H1 (cell line): ENCODE data around the gene FAF2. TPM values are rescaled to one million over a fixed set of nuclear protein-coding genes. Genes with fewer than 3 reads are reported as not detected.

Experiments
- BACH1 ChIP-seq: IDR thresholded peaks from 2 replicates; pipeline ENCODE4 v1.6.1; 2012; ENCODE audit warnings: low read length, improper control_type of control experiment
- BCL11A ChIP-seq, 2 experiments: IDR thresholded peaks; one replicate each; pipeline ENCODE4 v1.6.1; 2011; ENCODE audit warnings: low read depth in 2 of 2, low read length in 2 of 2, mild to moderate bottlenecking in 2 of 2
- CHD2 ChIP-seq: IDR thresholded peaks from 2 replicates; pipeline ENCODE4 v1.6.1; 2012; ENCODE audit warnings: low read length, improper control_type of control experiment
- FOSL1 ChIP-seq: IDR thresholded peaks from 2 replicates; pipeline ENCODE4 v1.6.1; 2011; ENCODE audit warnings: mild to moderate bottlenecking, low read depth, low read length, moderate library complexity; ENCODE audit not compliant: insufficient read depth
- JUND ChIP-seq: IDR thresholded peaks from 2 replicates; pipeline ENCODE4 v1.6.1; 2011; ENCODE audit warnings: mild to moderate bottlenecking, improper control_type of control experiment, low read length
- RAD21 ChIP-seq, 2 experiments: IDR thresholded peaks in 1 of 2; conservative IDR thresholded peaks in 1 of 2; 2 replicates each; pipeline ENCODE4 v1.6.1; 2011; ENCODE audit warnings: low read depth in 2 of 2, low read length in 2 of 2, improper control_type of control experiment in 1 of 2, inconsistent platforms in 1 of 2, mild to moderate bottlenecking in 1 of 2, moderate library complexity in 1 of 2
- RBBP5 ChIP-seq: IDR thresholded peaks from 2 replicates; pipeline ENCODE4 v1.7.1; 2012; ENCODE audit warnings: low read depth, mild to moderate bottlenecking, inconsistent platforms, low read length, moderate library complexity, borderline replicate concordance
- TCF12 ChIP-seq: IDR thresholded peaks from 2 replicates; pipeline ENCODE4 v1.6.1; 2011; ENCODE audit warnings: low read depth, mild to moderate bottlenecking, low read length
- ZNF274 ChIP-seq: IDR thresholded peaks from 2 replicates; pipeline ENCODE4 v1.7.0; 2012; ENCODE audit warnings: low read length, borderline replicate concordance; ENCODE audit errors: extremely low read depth
- polyA plus RNA-seq, 7 experiments: library from polyadenylated mRNA; depleted of rRNA in 3 of 7; stranded (reverse) in 5 of 7; unstranded in 2 of 7; fragments of >200 nt in 5 of 7; fragments of 200-250 nt in 2 of 7; gene quantifications; 1 replicate in 5 of 7; 2 replicates in 1 of 7; 4 replicates in 1 of 7; pipeline versions ENCODE4 v1.2.1 to v1.2.3, GENCODE V29; 2011 to 2013; ENCODE audit warnings: missing spikeins in 2 of 7, mixed read lengths in 2 of 7
- total RNA-seq: library from RNA; stranded (reverse); fragmentation: NEBNext Ultra II Directional; extraction: Animal tissue kit (Norgen Biotek cat#: 25700); gene quantifications from 2 replicates; pipeline ENCODE4 v1.2.1, GENCODE V29; 2021
- TF ChIP-seq, protein P1 (sequence below): IDR thresholded peaks from 2 replicates; pipeline ENCODE4 v1.6.1; 2012; ENCODE audit warnings: inconsistent platforms

Gene FAF2
- total and polyA plus RNA-seq, 2 of the 8 experiments (the other 6 are each of a cell fraction or from before 2014, with no cell fraction given), result 20.8 to 35.8 TPM

- TF ChIP-seq, protein P1, sequence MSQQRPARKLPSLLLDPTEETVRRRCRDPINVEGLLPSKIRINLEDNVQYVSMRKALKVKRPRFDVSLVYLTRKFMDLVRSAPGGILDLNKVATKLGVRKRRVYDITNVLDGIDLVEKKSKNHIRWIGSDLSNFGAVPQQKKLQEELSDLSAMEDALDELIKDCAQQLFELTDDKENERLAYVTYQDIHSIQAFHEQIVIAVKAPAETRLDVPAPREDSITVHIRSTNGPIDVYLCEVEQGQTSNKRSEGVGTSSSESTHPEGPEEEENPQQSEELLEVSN, result no peak
- no peak for TF ChIP-seq BCL11A (IDR thresholded peaks at IDR 0.05; ENCODE audit: low read depth in 2 of 2, low read length in 2 of 2)
- TF ChIP-seq TCF12, result no peak
- no peak for TF ChIP-seq FOSL1
- TF ChIP-seq RBBP5, result no peak
- no peak for TF ChIP-seq BACH1
- no peak for TF ChIP-seq CHD2
- TF ChIP-seq RAD21 (IDR thresholded peaks at IDR 0.05 in 1 of 2, conservative IDR thresholded peaks at IDR 0.05 in 1 of 2; ENCODE audit: low read depth in 2 of 2, low read length in 2 of 2), result no peak
- TF ChIP-seq JUND, result no peak
- no peak for TF ChIP-seq ZNF274
Observed at GRCh38 chr5:176540956-176541337, 92.8 kb downstream of the FAF2 start (continued).
